Neural cell (in vitro differentiated cells): ENCODE results near the gene HOXC11. TPM values are rescaled to one million over a fixed set of nuclear protein-coding genes. Genes with fewer than 3 reads are reported as not detected.
A peak's percentile ranks its signal among the peaks of the same experiment; 100 is the strongest.

Experiments
- H2AFZ ChIP-seq: fragments of 200-600, 300-800 bp; sonication (generic), shearing (Covaris generic); 2 replicates; pipeline ENCODE4 v1.6.0; 2014; ENCODE audit warnings: low read depth, mild to moderate bottlenecking, antibody characterized with exemption, low read length, moderate library complexity
- H3F3A ChIP-seq: fragments of 200-600 bp; shearing (Covaris generic); 2 replicates; pipeline ENCODE4 v1.6.1; 2016; ENCODE audit warnings: mild to moderate bottlenecking, moderate library complexity, mixed read lengths, antibody characterized with exemption, low read length; ENCODE audit not compliant: insufficient read depth, poor library complexity, severe bottlenecking
- H3K27ac ChIP-seq: fragments of 200-600, 300-800 bp; sonication (generic), shearing (Covaris generic); 2 replicates; pipeline ENCODE4 v1.5.1; 2014; ENCODE audit warnings: mild to moderate bottlenecking, low read length, moderate library complexity
- H3K27me3 ChIP-seq: fragments of 300-800, 200-600 bp; sonication (generic), shearing (Covaris generic); 2 replicates; pipeline ENCODE4 v1.6.0; 2014; ENCODE audit warnings: mild to moderate bottlenecking, low read depth, low read length, moderate library complexity; ENCODE audit not compliant: insufficient read depth
- H3K36me3 ChIP-seq: fragments of 300-800, 200-600 bp; sonication (generic), shearing (Covaris generic); 2 replicates; pipeline ENCODE4 v1.5.1; 2014; ENCODE audit warnings: mild to moderate bottlenecking, antibody characterized with exemption, low read length, moderate library complexity; ENCODE audit not compliant: insufficient read depth
- H3K4me2 ChIP-seq: fragments of 300-800, 200-600 bp; sonication (generic), shearing (Covaris generic); 2 replicates; pipeline ENCODE4 v1.6.0; 2014; ENCODE audit warnings: mild to moderate bottlenecking, low read length
- H3K4me3 ChIP-seq: fragments of 300-800, 200-600 bp; sonication (generic), shearing (Covaris generic); 2 replicates; pipeline ENCODE4 v1.5.1; 2014; ENCODE audit warnings: mild to moderate bottlenecking, low read length, moderate library complexity
- H3K79me2 ChIP-seq: fragments of 200-600 bp; shearing (Covaris generic); replicated peaks from 2 replicates; pipeline ENCODE4 v1.6.0; 2014; ENCODE audit warnings: mild to moderate bottlenecking, low read length, moderate library complexity; ENCODE audit not compliant: insufficient read depth
- H3K9ac ChIP-seq: fragments of 300-800, 200-600 bp; sonication (generic), shearing (Covaris generic); 2 replicates; pipeline ENCODE4 v1.6.1; 2016; ENCODE audit warnings: mild to moderate bottlenecking, low read length, mixed read lengths
- H3K9me2 ChIP-seq: fragments of 200-600 bp; shearing (Covaris generic); 2 replicates; pipeline ENCODE4 v1.6.1; 2016; ENCODE audit warnings: mild to moderate bottlenecking, low read length, mixed read lengths; ENCODE audit not compliant: insufficient read depth
- H3K9me3 ChIP-seq: fragments of 200-600, 300-800 bp; sonication (generic), shearing (Covaris generic); 2 replicates; pipeline ENCODE4 v1.6.1; 2016; ENCODE audit warnings: mild to moderate bottlenecking, mixed run types, low read length, moderate library complexity, mixed read lengths
- H4K20me1 ChIP-seq: fragments of 200-600 bp; shearing (Covaris generic); 2 replicates; pipeline ENCODE4 v1.6.1; 2016; ENCODE audit warnings: mild to moderate bottlenecking, mixed run types; ENCODE audit not compliant: insufficient read depth
- CTCF ChIP-seq: fragments of 450-650 bp; IDR thresholded peaks from 2 replicates; pipeline ENCODE4 v1.5.1; 2014; ENCODE audit warnings: antibody characterized with exemption, mild to moderate bottlenecking, moderate library complexity; ENCODE audit not compliant: poor library complexity, severe bottlenecking
- EP300 ChIP-seq: fragments of 450-650 bp; conservative IDR thresholded peaks from 2 replicates; pipeline ENCODE4 v1.6.1; 2014; ENCODE audit warnings: antibody characterized with exemption, mild to moderate bottlenecking, moderate library complexity; ENCODE audit not compliant: poor library complexity, severe bottlenecking
- EZH2 ChIP-seq: fragments of 200-600, 300-800 bp; shearing (Covaris generic), sonication (generic); IDR thresholded peaks from 2 replicates; pipeline ENCODE4 v1.6.1; 2014; ENCODE audit warnings: antibody characterized with exemption, low read length, borderline replicate concordance, mild to moderate bottlenecking; ENCODE audit not compliant: insufficient read depth, poor library complexity, severe bottlenecking
- MXI1 ChIP-seq: fragments of 450-650 bp; conservative IDR thresholded peaks from 2 replicates; pipeline ENCODE4 v1.6.1; 2014; ENCODE audit warnings: antibody characterized with exemption, mild to moderate bottlenecking; ENCODE audit not compliant: poor library complexity, severe bottlenecking
- POLR2AphosphoS5 ChIP-seq: IDR thresholded peaks from 2 replicates; pipeline ENCODE4 v1.6.1; 2012
- RAD21 ChIP-seq: fragments of 450-650 bp; conservative IDR thresholded peaks from 2 replicates; pipeline ENCODE4 v1.6.1; 2014; ENCODE audit warnings: antibody characterized with exemption, mild to moderate bottlenecking, moderate library complexity
- REST ChIP-seq: IDR thresholded peaks from 2 replicates; pipeline ENCODE4 v1.6.1; 2012; ENCODE audit warnings: borderline replicate concordance
- SMC3 ChIP-seq: fragments of 450-650 bp; conservative IDR thresholded peaks from 2 replicates; pipeline ENCODE4 v1.6.1; 2014; ENCODE audit warnings: antibody characterized with exemption, mild to moderate bottlenecking, moderate library complexity; ENCODE audit not compliant: poor library complexity
- TAF1 ChIP-seq: IDR thresholded peaks from 2 replicates; pipeline ENCODE4 v1.6.1; 2012; ENCODE audit warnings: low read depth
- polyA plus RNA-seq: library from polyadenylated mRNA; depleted of rRNA; stranded (reverse); fragments of >200 nt; gene quantifications from 2 replicates; pipeline ENCODE4 v1.2.3, GENCODE V29; 2014

Gene HOXC11
- polyA plus RNA-seq, 1 donor from 2014 or later: not detected

DNA sequence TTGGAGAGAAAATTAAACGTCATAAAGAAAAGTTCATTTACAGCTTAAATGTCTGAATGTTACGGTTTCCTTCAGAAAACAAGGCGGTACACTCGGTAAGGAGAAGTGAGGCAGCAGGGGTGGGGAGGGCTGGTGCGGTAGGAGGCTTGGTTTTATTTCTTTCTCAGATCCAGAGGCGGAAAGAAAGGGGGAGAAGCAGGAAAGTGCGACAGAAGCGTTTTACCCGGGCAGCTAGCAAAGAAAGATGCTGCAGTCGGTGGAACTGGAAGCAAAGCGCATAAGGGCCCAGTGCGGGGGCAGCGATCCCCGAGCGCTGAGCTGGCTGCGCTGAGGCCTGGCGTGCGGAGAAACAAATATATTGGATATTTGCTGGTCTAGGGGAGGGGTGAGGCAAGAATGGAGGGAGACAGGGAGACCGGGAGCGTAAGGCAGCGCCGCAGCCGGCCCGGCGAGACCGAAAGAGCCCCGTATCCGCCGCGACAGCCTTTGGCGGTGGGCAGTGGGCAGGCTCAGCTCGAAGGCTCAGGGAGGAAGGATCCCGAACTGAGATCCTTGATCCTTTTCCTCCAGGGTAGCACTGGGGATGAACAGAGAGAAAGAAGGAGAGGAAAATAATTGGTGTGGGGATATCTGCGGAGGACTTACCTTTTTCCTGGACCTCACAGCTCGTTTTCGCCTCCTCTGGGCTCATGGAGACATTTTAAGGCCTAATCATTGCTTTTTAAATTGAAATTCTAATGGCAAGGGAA lies 6.4 kb upstream of the HOXC11 start:
- Histone ChIP-seq H3K4me2 (no peak overlapping the region), H2AFZ (no peak overlapping the region), H3K9me3 (no peaks in the 10 kb centered on the region), H3K27ac (no peak overlapping the region), H3K9ac (no peak overlapping the region), H4K20me1 (no peaks in the 10 kb centered on the region), H3K79me2 (no peaks in the 10 kb centered on the region), H3K27me3 (peaks cover 100% of the 10 kb centered on the region), H3F3A (no peaks in the 10 kb centered on the region), H3K36me3 (no peaks in the 10 kb centered on the region), H3K4me3 (no peak overlapping the region), H3K9me2 (no peaks in the 10 kb centered on the region)
- TF ChIP-seq CTCF: no peak
- TF ChIP-seq MXI1: no peak
- peak; percentile 8 for TF ChIP-seq POLR2AphosphoS5
- TF ChIP-seq REST: no peak
- peak; percentile 94 for TF ChIP-seq EZH2
- TF ChIP-seq RAD21: no peak

DNA sequence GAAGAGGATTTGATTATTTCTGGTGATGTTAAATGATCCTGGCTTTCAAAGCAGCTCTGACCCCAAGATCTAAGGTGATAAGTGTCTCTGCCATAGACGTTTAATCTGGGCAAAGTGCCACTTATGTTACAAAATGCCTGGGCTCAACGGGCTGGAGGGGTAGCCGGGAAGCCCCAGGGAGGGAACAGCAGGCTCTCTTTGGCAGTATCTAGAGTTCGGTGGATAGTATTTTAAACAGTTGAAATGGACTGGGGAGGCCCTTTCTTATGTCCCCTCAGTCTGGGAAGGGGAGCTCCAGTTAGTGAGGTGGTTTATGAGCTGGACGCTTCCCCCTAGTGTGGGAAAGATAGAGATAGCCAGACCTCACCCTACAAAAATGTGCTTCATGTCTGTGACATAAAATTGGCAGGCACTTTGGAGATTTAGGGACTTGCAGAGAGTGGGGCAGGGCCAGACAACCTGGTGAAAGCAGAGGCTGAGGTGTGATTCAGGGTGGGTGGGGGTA lies 5.5 kb upstream of the HOXC11 start:
- Histone ChIP-seq H2AFZ (no peak overlapping the region), H3F3A (no peaks in the 10 kb centered on the region), H3K9me2 (no peaks in the 10 kb centered on the region), H3K27me3 (peaks cover 100% of the 10 kb centered on the region), H3K27ac (no peak overlapping the region), H4K20me1 (no peaks in the 10 kb centered on the region), H3K4me2 (no peak overlapping the region), H3K36me3 (no peaks in the 10 kb centered on the region), H3K4me3 (no peak overlapping the region), H3K9me3 (no peaks in the 10 kb centered on the region), H3K79me2 (no peaks in the 10 kb centered on the region), H3K9ac (no peak overlapping the region)
- TF ChIP-seq EZH2 (no peak), SMC3 (no peak), CTCF (no peak), REST (no peak), POLR2AphosphoS5 (no peak), MXI1 (no peak), EP300 (no peak), RAD21 (no peak), TAF1 (no peak)
